ENCODE results near the gene TEX9.

Gene TEX9

DNA sequence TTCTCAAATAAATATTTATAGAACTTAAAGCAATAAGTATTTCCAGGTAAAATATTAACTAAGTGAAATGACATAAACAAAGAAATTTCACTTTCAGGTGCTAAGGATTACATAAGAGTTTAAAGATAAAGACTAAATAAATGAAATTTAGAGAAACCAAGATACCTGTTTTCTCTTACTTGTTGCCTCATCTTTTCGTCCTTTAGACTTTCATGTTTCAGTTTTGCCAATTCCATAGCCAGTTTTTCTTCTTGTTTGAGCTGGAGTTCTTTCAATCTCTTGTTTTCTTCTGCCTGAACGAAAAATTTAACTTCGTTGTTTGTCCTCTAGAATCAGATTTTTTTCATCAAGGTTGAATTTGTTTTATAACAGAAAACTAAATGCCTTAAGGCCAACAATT, 91.0 kb downstream of the TEX9 start:
- DNase-seq, result no peak

DNA sequence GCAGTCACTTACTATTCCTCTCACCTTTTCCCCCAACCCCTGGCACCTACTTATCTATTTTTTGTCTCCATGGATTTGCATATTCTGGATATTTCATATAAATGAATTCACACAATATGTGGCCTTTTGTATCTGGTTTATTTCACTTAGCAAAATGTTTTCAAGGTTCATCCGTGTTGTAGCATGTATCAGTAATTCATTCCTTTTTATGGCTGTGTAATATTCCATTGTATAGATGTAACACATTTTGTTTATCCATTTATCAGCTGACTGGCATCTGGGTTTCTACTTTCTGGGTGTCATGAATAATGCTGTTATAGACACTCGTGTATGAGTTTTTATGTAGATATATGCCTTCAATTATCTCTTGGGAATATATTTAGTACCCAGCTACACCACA, 93.9 kb downstream of the TEX9 start:
- no peak for DNase-seq

DNA sequence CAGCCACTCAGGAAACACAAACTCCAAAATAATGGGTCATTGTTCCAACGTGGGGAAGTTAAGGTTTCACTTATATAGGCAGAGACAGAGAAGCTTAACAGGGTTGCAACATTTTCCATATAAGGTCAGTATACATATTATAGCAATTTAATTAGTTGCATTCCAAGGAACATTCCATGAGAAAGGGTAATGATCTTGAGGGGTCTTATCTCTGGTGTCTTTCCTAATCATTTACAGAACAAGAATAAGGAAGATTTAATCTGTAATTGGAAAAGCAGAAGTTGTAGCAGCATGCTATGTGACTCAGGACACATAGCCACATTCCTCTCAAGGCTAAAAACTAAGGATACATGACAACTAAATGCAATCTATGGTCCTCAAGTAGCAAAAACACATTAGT, 94.8 kb downstream of the TEX9 start:
- DNase-seq, result no peak

- no peak for DNase-seq
Measured at GRCh38 chr15:56460947-56461346, 95.7 kb downstream of the TEX9 start.

GRCh38 chr15:56464893-56465520, 99.8 kb downstream of the TEX9 start, which contains the start of gene MNS1:
Gene MNS1, minus strand, starts transcription at chr15:56465137. Its CDS starts 165 bp downstream, at chr15:56464972.
- DNase-seq, result peak; percentile 85

DNA sequence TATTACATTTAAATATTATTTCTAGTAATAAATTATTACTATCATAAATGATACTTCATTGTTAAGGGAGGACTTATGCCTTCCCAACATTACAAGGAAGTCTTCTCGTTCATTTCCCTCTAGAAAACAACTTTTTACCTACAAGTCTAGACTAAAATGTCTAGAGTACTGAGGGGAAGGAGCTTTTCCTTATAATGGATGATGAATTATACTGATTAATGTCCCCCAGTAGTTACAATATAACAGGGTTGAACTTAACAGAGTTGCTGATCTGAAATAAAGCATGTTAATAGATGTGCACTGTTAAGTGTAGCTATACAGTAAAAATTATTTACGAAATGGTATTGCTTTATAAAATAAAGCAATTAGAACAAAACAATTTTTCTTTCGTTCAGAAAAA, 102.4 kb downstream of the TEX9 start:
- DNase-seq, result no peak

- no peak for DNase-seq
Measured at GRCh38 chr15:56468401-56468800, 103.2 kb downstream of the TEX9 start.

DNA sequence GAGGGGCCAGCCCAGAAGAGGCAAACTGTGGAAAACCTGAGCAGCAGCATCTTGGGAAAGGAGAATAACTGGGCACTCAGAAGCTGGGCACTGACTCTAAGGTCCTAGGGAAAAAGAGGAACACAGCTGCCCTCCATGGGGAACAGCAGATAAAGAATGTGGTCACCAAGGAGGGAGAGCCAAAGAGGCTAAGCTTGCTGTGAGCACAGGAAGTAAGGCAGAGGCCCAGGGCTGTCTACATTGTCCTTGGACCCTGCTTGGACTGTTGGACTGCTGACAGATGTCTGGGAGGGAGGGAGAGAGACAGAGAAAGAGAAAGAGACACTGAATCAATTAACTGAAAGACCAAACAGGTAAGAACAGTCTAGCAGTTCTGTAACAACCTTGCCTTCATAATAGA, 104.3 kb downstream of the TEX9 start:
- DNase-seq, result no peak

DNA sequence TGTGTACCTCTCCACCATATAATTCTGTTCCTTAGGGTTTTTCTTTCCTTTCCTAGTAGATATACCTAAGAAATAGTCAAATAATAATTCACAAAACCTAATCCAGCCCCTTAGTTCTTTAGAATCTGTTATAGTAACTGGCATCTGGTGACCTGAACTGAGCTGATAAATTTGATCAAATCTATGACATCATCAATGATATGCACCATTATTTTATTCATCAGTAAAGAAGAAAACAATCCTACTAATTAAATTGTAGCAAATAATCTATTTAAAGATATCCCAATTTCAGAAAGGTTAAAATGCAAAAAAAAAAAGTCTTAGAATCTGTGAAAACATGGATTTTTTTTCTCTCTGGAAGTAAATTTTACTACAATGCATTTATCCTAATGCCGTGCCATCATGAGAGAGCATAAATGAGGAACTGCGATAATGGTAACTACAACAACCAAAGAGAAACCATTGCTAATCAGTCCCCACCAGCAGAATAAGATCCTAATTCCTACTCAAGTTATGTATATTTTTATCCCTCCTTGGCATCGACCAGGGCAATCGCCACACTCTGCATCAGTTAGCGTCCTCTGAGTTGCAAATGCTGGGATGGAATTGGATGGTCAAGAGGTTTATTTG, 106.3 kb downstream of the TEX9 start:
- no peak for DNase-seq

- no peak for DNase-seq
Measured at GRCh38 chr15:56472278-56472677, 107.1 kb downstream of the TEX9 start.

GRCh38 chr15:56473017-56473416, 107.8 kb downstream of the TEX9 start:
- no peak for DNase-seq

- no peak for DNase-seq
Measured at GRCh38 chr15:56475351-56475750, 110.1 kb downstream of the TEX9 start.
